GM23248 (cell line): ENCODE results near the gene RICTOR.

Source experiments
- EZH2 ChIP-seq: fragments of 200-600 bp; sonication (generic); IDR thresholded peaks from 2 replicates; pipeline ENCODE4 v1.6.1; 2018; ENCODE audit warnings: antibody characterized with exemption, mild to moderate bottlenecking; ENCODE audit not compliant: insufficient read depth, poor library complexity, severe bottlenecking
- EZH2phosphoT487 ChIP-seq: fragments of 200-600 bp; sonication (generic); IDR thresholded peaks from 2 replicates; pipeline ENCODE4 v1.6.1; 2018; ENCODE audit warnings: antibody characterized with exemption, moderate library complexity, mild to moderate bottlenecking, low read depth; ENCODE audit not compliant: insufficient read depth

GRCh38 chr5:39025456-39025855 is 48.7 kb downstream of the RICTOR start:
- TF ChIP-seq EZH2 (no peak), EZH2phosphoT487 (no peak)
